GM12878 (cell line): ENCODE data around the gene MAN1A1. TPM values are rescaled to one million over a fixed set of nuclear protein-coding genes. Genes with fewer than 3 reads are reported as not detected.

ENCODE experiments used
- ATAC-seq: fragments of 200-7000 bp; cut with Tn5 transposase; 3 replicates; pipeline ENCODE4 v1.9.1; 2020; ENCODE audit warnings: mild to moderate bottlenecking, moderate library complexity
- BruUV-seq: library from RNA; stranded (reverse); fragments of 400-500 nt; replicated peaks from 2 replicates; lab custom pipeline; 2021; lab: Mats Ljungman, UMichigan
- CTCF ChIA-PET: fragments of 300-600 bp; sonication (Branson Sonifier 250); formaldehyde crosslinking; extraction: SDS; loops from one replicate; lab custom pipeline; 2021; ENCODE audit warnings: inconsistent platforms; lab: Yijun Ruan, JAX
- POLR2A ChIA-PET: fragments of 350-600 bp; formaldehyde crosslinking; extraction: SDS; loops from one replicate; lab custom pipeline; 2021; ENCODE audit warnings: inconsistent platforms; lab: Charles Lee
- RAD21 ChIA-PET: fragments of 300-600 bp; sonication (Branson Sonifier 250); formaldehyde crosslinking; loops from one replicate; lab custom pipeline; 2023; ENCODE audit warnings: antibody characterized with exemption; ENCODE audit not compliant: unreplicated experiment; lab: Charles Lee
- SMC1A ChIA-PET: fragments of 300-600 bp; sonication (Branson Sonifier 250); formaldehyde crosslinking; loops from one replicate; lab custom pipeline; 2023; ENCODE audit not compliant: unreplicated experiment, uncharacterized antibody; lab: Charles Lee
- DNase-seq: peaks from one replicate; pipeline ENCODE4 v3.0.0-alpha.2; 2011; ENCODE audit warnings: low read depth, low spot score
- FAIRE-seq: peaks from 3 replicates; lab custom pipeline; 2011; peaks lifted over from hg19 to GRCh38; lab: Jason Lieb, UNC
- H2AFZ ChIP-seq: 2 replicates; pipeline ENCODE4 v1.6.0; 2011; ENCODE audit warnings: low read depth, low read length, control low read depth; ENCODE audit not compliant: control insufficient read depth
- H3K27ac ChIP-seq: 2 replicates; pipeline ENCODE4 v1.5.1; 2011; ENCODE audit warnings: control low read depth; ENCODE audit not compliant: control insufficient read depth, insufficient read depth
- H3K27me3 ChIP-seq, 2 experiments: replicated peaks in 1 of 2; 2 replicates each; pipeline versions ENCODE4 v1.6.0 to v1.6.1; 2011; ENCODE audit warnings: low read length in 1 of 2; ENCODE audit not compliant: control insufficient read depth in 2 of 2, insufficient read depth in 2 of 2
- H3K36me3 ChIP-seq, 2 experiments: 2 replicates each; pipeline ENCODE4 v1.5.1; 2011; ENCODE audit warnings: low read length in 1 of 2; ENCODE audit not compliant: control insufficient read depth in 2 of 2, insufficient read depth in 2 of 2
- H3K4me1 ChIP-seq: 2 replicates; pipeline ENCODE4 v1.6.1; 2011; ENCODE audit warnings: mild to moderate bottlenecking, low read length, moderate library complexity, mixed read lengths; ENCODE audit not compliant: control insufficient read depth, insufficient read depth
- H3K4me2 ChIP-seq: 2 replicates; pipeline ENCODE4 v1.6.0; 2011; ENCODE audit warnings: control low read depth; ENCODE audit not compliant: control insufficient read depth, insufficient read depth
- H3K4me3 ChIP-seq: fragments of 200-600 bp; sonication (generic); 2 replicates; pipeline ENCODE4 v1.5.1; 2016
- H3K79me2 ChIP-seq: 2 replicates; pipeline ENCODE4 v1.6.0; 2011; ENCODE audit warnings: low read length; ENCODE audit not compliant: control insufficient read depth, insufficient read depth
- H3K9ac ChIP-seq: 2 replicates; pipeline ENCODE4 v1.8.0; 2011; ENCODE audit warnings: low read length, control low read depth, mixed read lengths; ENCODE audit not compliant: control insufficient read depth, insufficient read depth
- H3K9me3 ChIP-seq: replicated peaks from 3 replicates; pipeline ENCODE4 v1.5.1; 2011; ENCODE audit warnings: mild to moderate bottlenecking, low read length; ENCODE audit not compliant: control insufficient read depth, insufficient read depth
- H4K20me1 ChIP-seq: 2 replicates; pipeline ENCODE4 v1.6.0; 2011; ENCODE audit not compliant: control insufficient read depth, insufficient read depth
- BACH1 ChIP-seq: fragments of 450-650 bp; IDR thresholded peaks from 2 replicates; pipeline ENCODE4 v1.6.1; 2017; ENCODE audit warnings: mild to moderate bottlenecking, borderline replicate concordance
- BHLHE40 ChIP-seq, 2 experiments: fragments of 450-650 bp in 1 of 2; IDR thresholded peaks; 2 replicates each; pipeline ENCODE4 v1.6.1; 2011 to 2017; ENCODE audit warnings: low read depth in 2 of 2, borderline replicate concordance in 1 of 2, improper control_type of control experiment in 1 of 2, low read length in 1 of 2, mild to moderate bottlenecking in 1 of 2
- DPF2 ChIP-seq: fragments of 450-650 bp; IDR thresholded peaks from 2 replicates; pipeline ENCODE4 v1.6.1; 2017; ENCODE audit warnings: mild to moderate bottlenecking
- HCFC1 ChIP-seq: fragments of 150-350 bp; IDR thresholded peaks from 2 replicates; pipeline ENCODE4 v1.6.1; 2014; ENCODE audit warnings: low read length
- HDAC2 ChIP-seq: fragments of 200-600 bp; sonication (generic); IDR thresholded peaks from 2 replicates; pipeline ENCODE4 v1.6.1; 2017
- IKZF1 ChIP-seq: fragments of 450-650 bp; conservative IDR thresholded peaks from 2 replicates; pipeline ENCODE4 v1.6.1; 2017; ENCODE audit warnings: antibody characterized with exemption, mild to moderate bottlenecking
- MLLT1 ChIP-seq: fragments of 450-650 bp; IDR thresholded peaks from 2 replicates; pipeline ENCODE4 v1.6.1; 2016; ENCODE audit warnings: mild to moderate bottlenecking
- MYC ChIP-seq: IDR thresholded peaks from 2 replicates; pipeline ENCODE4 v1.6.1; 2011; ENCODE audit warnings: mild to moderate bottlenecking, low read length, moderate library complexity, inconsistent platforms; ENCODE audit not compliant: insufficient read depth, insufficient replicate concordance, insufficient read length, severe bottlenecking
- NFYA ChIP-seq: IDR thresholded peaks from 2 replicates; pipeline ENCODE4 v1.6.1; 2011; ENCODE audit warnings: low read depth, mild to moderate bottlenecking, low read length, improper control_type of control experiment, borderline replicate concordance
- RAD51 ChIP-seq: fragments of 450-650 bp; IDR thresholded peaks from 2 replicates; pipeline ENCODE4 v1.6.1; 2016; ENCODE audit warnings: moderate library complexity, mild to moderate bottlenecking, inconsistent platforms
- TARDBP ChIP-seq: IDR thresholded peaks from 2 replicates; pipeline ENCODE4 v1.6.1; 2016; ENCODE audit warnings: borderline replicate concordance
- TCF3 ChIP-seq: IDR thresholded peaks from 2 replicates; pipeline ENCODE4 v1.6.1; 2012; ENCODE audit warnings: low read depth, mild to moderate bottlenecking, low read length, borderline replicate concordance; ENCODE audit not compliant: insufficient read depth
- USF1 ChIP-seq: IDR thresholded peaks from 2 replicates; pipeline ENCODE4 v1.6.1; 2011; ENCODE audit warnings: borderline replicate concordance, low read depth, mild to moderate bottlenecking, moderate library complexity, mixed read lengths, low read length; ENCODE audit not compliant: insufficient read depth; ENCODE audit errors: extremely low read length
- USF2 ChIP-seq: IDR thresholded peaks from 2 replicates; pipeline ENCODE4 v1.6.1; 2011; ENCODE audit warnings: low read depth, low read length, improper control_type of control experiment, borderline replicate concordance
- YBX1 ChIP-seq: fragments of 450-650 bp; IDR thresholded peaks from 2 replicates; pipeline ENCODE4 v1.6.1; 2016; ENCODE audit warnings: antibody characterized with exemption
- ZNF24 ChIP-seq: fragments of 450-650 bp; IDR thresholded peaks from 2 replicates; pipeline ENCODE4 v1.6.1; 2017; ENCODE audit warnings: antibody characterized with exemption, mild to moderate bottlenecking
- ZZZ3 ChIP-seq: IDR thresholded peaks from 2 replicates; pipeline ENCODE4 v1.6.1; 2011; ENCODE audit warnings: low read depth; ENCODE audit not compliant: control insufficient read depth, insufficient read length
- WGBS: methylation state at CpG from one replicate; pipeline ENCODE4 v1.1.6; 2016; ENCODE audit warnings: low lambda C conversion rate; ENCODE audit not compliant: insufficient replicate concordance, insufficient coverage; ENCODE audit errors: missing lambda C conversion rate; 5-methylcytosine and 5-hydroxymethylcytosine counted together
- in situ Hi-C: fragments of 300-500 bp; cut with MboI; formaldehyde crosslinking; loops from 9 replicates; pipeline ENCODE4 v1.14.3; 2018; ENCODE audit warnings: mixed read lengths
- intact Hi-C: fragments of 100-400 bp; cut with micrococcal nuclease; formaldehyde crosslinking; loops from one replicate; pipeline ENCODE4 v1.14.2; 2022; ENCODE audit not compliant: unreplicated experiment
- polyA plus RNA-seq, 11 experiments: library from polyadenylated mRNA; depleted of rRNA in 4 of 11; unstranded in 6 of 11; stranded (reverse) in 5 of 11; fragments of >200 nt; fragmentation: Nextera tagmentation in 4 of 11; fragmentation: Illumina TruSeq in 1 of 11; extraction: Ambion mirVana in 4 of 11; extraction: Trizol in 1 of 11; gene quantifications; 1 replicate in 1 of 11; 2 replicates in 10 of 11; pipeline versions ENCODE4 v1.2.1 to v1.2.3, GENCODE V29; 2011 to 2016; ENCODE audit warnings: inconsistent platforms in 2 of 11, missing spikeins in 2 of 11, low read depth in 1 of 11
- total RNA-seq, 4 experiments: library from RNA; depleted of rRNA in 3 of 4; stranded (reverse); fragments of >200 nt in 3 of 4; fragmentation: Illumina TruSeq in 1 of 4; extraction: Trizol in 1 of 4; gene quantifications; 2 replicates each; pipeline versions ENCODE4 v1.2.1 to v1.2.3, GENCODE V29; 2013 to 2021

Gene MAN1A1
- total and polyA plus RNA-seq, 10 of the 15 experiments (the other 5 are each of a cell fraction or from before 2014, with no cell fraction given): 5.4 to 28.1 (median 19.5) TPM

- H3K4me3 ChIP-seq: no peak overlapping the region
- H3K4me1 ChIP-seq: no peaks in the 10 kb centered on the region
- FAIRE-seq (no peak), ATAC-seq (no peak), DNase-seq (no peak)
- ChIA-PET RAD21 (interaction anchor here (2.3 kb wide), 1 partner anchor 15 kb away, joined by 14 read pairs; no protein-coding TSS in a partner anchor), CTCF (interaction anchor here (0.8 to 1.1 kb wide), 4 partner anchors 12 to 170 kb away, joined by 3 to 4 read pairs (median 3); no protein-coding TSS in a partner anchor), SMC1A (interaction anchor here (0.7 to 2.1 kb wide), 7 partner anchors 10 to 81 kb away, joined by 3 to 8 read pairs (median 3); no protein-coding TSS in a partner anchor), POLR2A (interaction anchor here (0.6 to 2.7 kb wide), 4 partner anchors 10 to 139 kb away, joined by 4 to 8 read pairs (median 4); no protein-coding TSS in a partner anchor)
- no peaks in the 10 kb centered on the region for H3K27me3 ChIP-seq
- peaks cover 0 to 2% of the 10 kb centered on the region in 2 experiments; a peak in 1 of 4 replicates for H3K36me3 ChIP-seq
- BruUV-seq: no TSS peak
- no peak overlapping the region for H3K9ac ChIP-seq
- no peak overlapping the region for H3K27ac ChIP-seq
- in situ Hi-C loops (no loop called here), intact Hi-C loops (no loop called here)
- H4K20me1 ChIP-seq: no peaks in the 10 kb centered on the region
- no peak for TF ChIP-seq USF2
- no peak for TF ChIP-seq HDAC2
- TF ChIP-seq TARDBP: no peak
- no peak for TF ChIP-seq BACH1
- TF ChIP-seq IKZF1: no peak
- no peak for TF ChIP-seq USF1
- no peak for TF ChIP-seq TCF3
- no peak for TF ChIP-seq YBX1
- no peak for TF ChIP-seq DPF2
- TF ChIP-seq MLLT1: no peak
- TF ChIP-seq NFYA: no peak
- no peak for TF ChIP-seq RAD51
- no peak for TF ChIP-seq ZZZ3
- no peak for TF ChIP-seq ZNF24
- no peak for TF ChIP-seq MYC
- TF ChIP-seq HCFC1: no peak
- no peak for TF ChIP-seq BHLHE40 (IDR thresholded peaks at IDR 0.05; ENCODE audit: borderline replicate concordance in 1 of 2, low read depth in 2 of 2, low read length in 1 of 2)
- no peak overlapping the region for H3K4me2 ChIP-seq
- no peaks in the 10 kb centered on the region for H3K79me2 ChIP-seq
- no peaks in the 10 kb centered on the region; the same call in 2 of the 3 replicates for H3K9me3 ChIP-seq
- 98% methylated on average over 2 of the region's 2 CpGs for WGBS
- no peak overlapping the region for H2AFZ ChIP-seq
These were observed 49.9 kb downstream of the MAN1A1 start for GRCh38 chr6:119299694-119300093.
